Measurements from ENCODE around the gene UNC5B.

UNC5B gene

GRCh38 chr10:71212318-71213126 lies at the start of gene UNC5B:
UNC5B (plus strand) TSS chr10:71212570; CDS start chr10:71212986, 416 bp downstream.
- TF ChIP-seq CTCF (IDR thresholded peaks at IDR 0.05; ENCODE audit: control insufficient read depth, extremely low read depth, insufficient read depth) = peak; percentile 53
- H3K4me3 ChIP-seq (ENCODE audit: low read depth, low read length) = peak within 1 kb of the TSS; percentile 52
- DNase-seq (ENCODE audit: low read depth) = peak; percentile 33

GRCh38 chr10:71173466-71173865 lies 38.9 kb upstream of the UNC5B start:
- TF ChIP-seq CTCF (IDR thresholded peaks at IDR 0.05; ENCODE audit: control insufficient read depth, extremely low read depth, insufficient read depth) = no peak
- DNase-seq (ENCODE audit: low read depth) = no peak
- H3K4me3 ChIP-seq (ENCODE audit: low read depth, low read length) = no peak overlapping the region

GRCh38 chr10:71176661-71177060 lies 35.7 kb upstream of the UNC5B start:
- no peak for DNase-seq (ENCODE audit: low read depth)
- no peak overlapping the region for H3K4me3 ChIP-seq (ENCODE audit: low read depth, low read length)
- no peak for TF ChIP-seq CTCF (IDR thresholded peaks at IDR 0.05; ENCODE audit: control insufficient read depth, extremely low read depth, insufficient read depth)

- no peak overlapping the region for H3K4me3 ChIP-seq (ENCODE audit: low read depth, low read length)
- DNase-seq (ENCODE audit: low read depth) = no peak
- no peak for TF ChIP-seq CTCF (IDR thresholded peaks at IDR 0.05; ENCODE audit: control insufficient read depth, extremely low read depth, insufficient read depth)
Measured at GRCh38 chr10:71177651-71178199, 34.6 kb upstream of the UNC5B start.

GRCh38 chr10:71178880-71179279 lies 33.5 kb upstream of the UNC5B start:
- no peak for TF ChIP-seq CTCF (IDR thresholded peaks at IDR 0.05; ENCODE audit: control insufficient read depth, extremely low read depth, insufficient read depth)
- DNase-seq (ENCODE audit: low read depth) = no peak

GRCh38 chr10:71179382-71179781 lies 33.0 kb upstream of the UNC5B start:
- no peak overlapping the region for H3K4me3 ChIP-seq (ENCODE audit: low read depth, low read length)
- TF ChIP-seq CTCF (IDR thresholded peaks at IDR 0.05; ENCODE audit: control insufficient read depth, extremely low read depth, insufficient read depth) = no peak
- DNase-seq (ENCODE audit: low read depth) = no peak

More at GRCh38 chr10:71178880-71179279, 33.5 kb upstream of the UNC5B start:
- no peak overlapping the region for H3K4me3 ChIP-seq (ENCODE audit: low read depth, low read length)

Data from LNCaP clone FGC (cell line).